NCI-H1417 treated with DMSO at 0.1 percent for 48 hours (cell line): Measurements from ENCODE around the gene NOTO.

Experiments
- DNase-seq: peaks from one replicate; lab custom pipeline; 2025; lab: John Stamatoyannopoulos, UW

NOTO gene

DNA sequence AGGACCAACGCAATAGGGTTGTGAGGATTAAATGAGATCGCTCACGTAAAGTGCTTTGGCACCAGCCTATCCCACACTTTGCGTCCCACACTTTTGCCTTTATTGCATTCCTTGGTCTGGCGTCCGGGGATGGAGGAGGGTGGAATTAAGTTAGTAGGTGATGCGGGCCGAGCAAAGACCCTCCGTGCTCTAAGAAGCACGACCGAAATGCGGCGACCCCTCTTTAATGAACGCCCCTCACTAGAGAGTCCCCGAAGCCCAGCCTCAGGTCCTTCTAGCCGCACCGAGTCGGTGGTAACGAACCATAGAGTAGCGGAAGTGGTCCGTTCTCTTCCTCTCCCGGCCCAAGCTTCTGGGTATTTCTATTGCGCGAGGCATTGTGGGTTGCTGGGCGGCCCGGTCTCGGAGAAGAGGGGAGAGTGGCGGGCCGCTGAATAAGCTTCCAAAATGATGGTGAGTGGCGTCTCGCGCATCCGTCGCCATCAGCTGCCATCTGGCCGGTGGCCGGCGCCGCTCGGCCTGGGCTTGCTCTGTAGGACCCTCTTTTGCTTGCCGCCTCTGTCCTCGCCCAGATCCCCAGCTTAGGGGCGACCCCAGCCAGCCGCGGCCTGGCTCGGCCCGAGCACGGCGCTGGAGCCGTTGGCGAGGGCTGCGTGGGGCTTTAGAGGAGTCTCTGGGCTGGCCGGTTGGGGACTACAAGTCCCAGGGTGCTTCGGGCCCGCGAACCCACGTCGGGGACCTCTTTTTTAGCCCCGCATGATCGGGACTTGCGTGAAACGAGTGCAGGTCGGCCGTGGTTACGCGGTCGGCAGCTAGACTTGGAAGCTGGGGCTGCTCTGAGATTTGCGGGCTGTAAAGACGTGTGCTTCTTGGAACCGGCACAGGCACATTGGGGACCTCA, 31.8 kb downstream of the NOTO start, which contains the start of gene CCT7:
CCT7 (plus strand) TSS at position 377 of the 901 bp plus-strand sequence; CDS start at position 448, 71 bp downstream.
- peak; percentile 70 for DNase-seq

GRCh38 chr2:73235315-73236028, 33.1 kb downstream of the NOTO start:
- DNase-seq: no peak

- no peak for DNase-seq
Measured at GRCh38 chr2:73237168-73237567, 34.8 kb downstream of the NOTO start.

- no peak for DNase-seq
Measured at GRCh38 chr2:73238149-73238548, 35.8 kb downstream of the NOTO start.

DNA sequence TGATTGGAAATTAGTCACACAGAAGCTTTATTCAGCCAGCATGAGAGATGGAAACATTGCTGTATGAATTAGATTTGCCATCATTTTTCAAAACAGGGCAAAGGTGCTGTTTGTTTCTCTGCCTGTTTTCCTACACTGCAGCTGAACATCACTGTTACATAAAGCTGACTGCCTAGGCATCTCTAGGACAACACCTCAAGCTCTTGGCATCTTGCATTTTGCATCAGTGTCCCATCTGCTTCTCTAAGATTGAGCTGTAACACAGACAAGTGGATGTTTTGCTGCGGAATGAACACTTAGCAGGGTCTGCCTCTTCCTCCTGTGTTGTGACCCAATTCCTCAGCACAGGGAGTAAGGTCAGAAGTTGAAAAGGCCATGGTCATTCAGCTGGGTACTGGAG, 36.6 kb downstream of the NOTO start:
- DNase-seq: no peak

- no peak for DNase-seq
Measured at GRCh38 chr2:73239776-73240175, 37.4 kb downstream of the NOTO start.

- no peak for DNase-seq
Measured at GRCh38 chr2:73243884-73244570, 41.7 kb downstream of the NOTO start.

DNA sequence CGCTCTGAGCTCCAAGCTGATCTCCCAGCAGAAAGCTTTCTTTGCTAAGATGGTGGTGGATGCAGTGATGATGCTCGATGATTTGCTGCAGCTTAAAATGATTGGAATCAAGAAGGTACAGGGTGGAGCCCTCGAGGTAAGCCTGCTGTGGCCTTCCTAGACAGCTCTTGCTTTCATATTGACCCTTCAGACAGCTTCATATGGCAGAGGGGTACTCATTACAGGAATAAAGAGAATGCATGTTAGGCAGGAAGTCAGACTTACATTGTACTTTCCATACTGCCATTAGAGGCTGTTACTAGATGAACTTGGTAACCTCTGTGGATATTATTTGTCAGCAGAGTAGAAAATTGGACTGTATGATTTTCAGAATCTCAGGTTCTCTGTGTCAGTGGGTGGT, 42.2 kb downstream of the NOTO start:
- DNase-seq: no peak

DNA sequence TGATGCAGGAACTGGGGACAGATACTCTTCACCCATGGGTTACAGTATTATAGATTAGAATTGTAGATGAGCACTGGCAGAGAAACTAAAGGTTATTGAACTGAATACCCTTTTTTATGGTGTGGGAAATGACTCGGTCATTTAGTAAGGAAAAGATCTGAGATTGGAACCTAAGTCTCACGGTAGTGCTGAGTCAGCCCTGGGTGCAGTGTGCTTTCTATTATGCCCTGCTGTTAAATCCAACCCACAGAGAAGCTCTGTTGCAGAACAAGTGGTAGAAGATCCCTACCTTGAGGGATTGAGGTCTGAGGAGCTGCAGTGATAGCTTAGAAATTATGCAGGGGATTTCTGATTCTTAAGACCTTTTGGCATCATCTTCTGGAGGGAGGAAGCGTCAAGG, 44.5 kb downstream of the NOTO start:
- DNase-seq: no peak

GRCh38 chr2:73249636-73250035, 47.3 kb downstream of the NOTO start:
- no peak for DNase-seq

DNA sequence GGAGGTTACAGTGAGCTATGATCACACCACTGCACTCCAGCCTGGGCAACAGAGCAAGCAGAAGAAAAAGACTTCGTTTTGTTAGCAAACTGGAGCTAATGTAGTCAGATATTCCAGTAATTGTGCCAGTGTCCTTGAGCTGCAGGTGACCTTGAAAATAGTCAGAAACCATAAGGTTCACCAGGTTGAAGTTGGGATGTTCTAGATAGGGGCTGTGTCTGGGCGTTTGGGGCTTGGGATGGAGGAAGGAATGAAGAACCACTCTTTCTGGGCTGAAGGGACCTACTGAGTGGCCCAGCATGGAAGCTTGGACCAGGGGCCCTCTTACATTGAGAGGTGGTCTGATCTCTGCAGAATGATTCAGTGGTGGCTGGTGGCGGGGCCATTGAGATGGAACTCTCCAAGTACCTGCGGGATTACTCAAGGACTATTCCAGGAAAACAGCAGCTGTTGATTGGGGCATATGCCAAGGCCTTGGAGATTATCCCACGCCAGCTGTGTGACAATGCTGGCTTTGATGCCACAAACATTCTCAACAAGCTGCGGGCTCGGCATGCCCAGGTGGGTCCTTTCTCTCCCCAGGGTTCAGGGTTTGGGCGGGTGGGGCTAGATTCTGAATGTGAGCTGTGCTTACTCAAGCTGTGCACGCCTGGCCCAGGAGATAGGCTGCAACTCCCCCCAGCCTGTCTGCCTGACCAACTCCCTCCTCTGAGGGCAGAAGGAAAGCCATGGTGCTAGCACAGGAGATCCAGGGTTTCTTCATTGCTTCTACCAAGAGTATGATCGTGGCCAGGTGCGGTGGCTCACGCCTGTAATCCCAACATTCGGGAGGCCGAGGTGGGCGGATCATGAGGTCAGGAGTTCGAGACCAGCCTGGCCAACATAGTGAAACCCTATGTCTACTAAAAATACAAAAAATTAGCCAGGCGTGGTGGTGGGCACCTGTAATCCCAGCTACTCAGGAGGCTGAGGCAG, 48.8 kb downstream of the NOTO start:
- DNase-seq: no peak

DNA sequence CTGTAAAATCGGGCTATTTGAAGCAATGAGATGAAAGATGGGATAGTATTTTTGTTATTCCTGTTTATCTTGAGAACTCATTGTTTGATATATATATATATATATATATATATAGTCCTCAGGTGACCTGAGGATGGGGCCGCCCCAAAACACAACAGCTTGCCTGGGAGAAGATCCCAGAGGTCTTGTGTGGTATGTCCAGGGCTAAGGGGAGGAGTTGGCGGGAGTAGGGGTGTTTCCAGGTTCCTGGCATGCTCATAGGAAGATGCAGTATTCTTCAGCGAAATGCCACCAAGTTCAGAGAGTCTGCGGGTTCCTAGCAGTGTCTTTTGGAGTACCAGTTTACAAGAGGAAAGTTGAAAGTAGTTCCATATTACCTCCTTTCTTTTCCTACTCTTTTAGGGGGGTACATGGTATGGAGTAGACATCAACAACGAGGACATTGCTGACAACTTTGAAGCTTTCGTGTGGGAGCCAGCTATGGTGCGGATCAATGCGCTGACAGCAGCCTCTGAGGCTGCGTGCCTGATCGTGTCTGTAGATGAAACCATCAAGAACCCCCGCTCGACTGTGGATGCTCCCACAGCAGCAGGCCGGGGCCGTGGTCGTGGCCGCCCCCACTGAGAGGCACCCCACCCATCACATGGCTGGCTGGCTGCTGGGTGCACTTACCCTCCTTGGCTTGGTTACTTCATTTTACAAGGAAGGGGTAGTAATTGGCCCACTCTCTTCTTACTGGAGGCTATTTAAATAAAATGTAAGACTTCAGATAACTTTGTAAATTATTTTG, 50.1 kb downstream of the NOTO start:
- DNase-seq: no peak

DNA sequence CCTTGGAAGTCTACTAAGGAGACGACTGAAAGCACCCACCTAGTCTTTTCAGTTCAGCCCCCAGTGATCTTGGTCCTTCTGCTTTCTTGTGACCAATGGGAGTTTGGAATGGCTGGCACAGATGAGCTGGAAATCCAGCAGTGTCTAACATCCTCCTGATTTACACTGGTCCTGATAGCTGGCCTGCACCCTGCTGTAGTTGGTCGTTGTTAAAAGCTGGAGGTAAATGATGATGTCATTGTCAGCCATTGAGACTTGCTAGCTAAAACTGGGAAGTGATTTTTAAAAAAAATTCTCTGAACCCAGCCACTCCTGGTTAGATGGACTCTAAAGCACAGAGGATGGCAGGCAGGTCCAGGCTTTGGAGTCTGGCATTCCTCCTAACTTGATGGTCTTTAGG, 51.0 kb downstream of the NOTO start:
- DNase-seq: no peak

DNA sequence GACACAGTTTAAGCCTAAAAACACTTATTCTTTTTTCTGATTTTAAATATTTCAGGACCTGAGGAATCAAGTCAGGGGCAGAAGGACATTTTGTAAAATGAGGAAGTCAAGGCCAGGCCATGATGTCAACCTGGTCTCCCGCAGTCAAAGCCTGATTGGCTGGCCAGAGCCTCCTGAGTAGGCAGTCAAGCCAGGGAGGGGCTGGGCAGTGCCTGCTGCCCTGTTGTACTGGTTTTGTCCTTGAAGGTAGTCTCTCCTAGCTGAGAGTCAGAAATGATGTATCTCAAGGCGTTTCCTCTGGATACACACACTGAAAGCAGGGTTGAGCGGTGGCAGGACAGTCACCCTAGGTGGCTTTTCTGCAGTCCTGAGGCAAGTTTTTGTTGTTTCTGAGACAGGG, 51.5 kb downstream of the NOTO start:
- no peak for DNase-seq

DNA sequence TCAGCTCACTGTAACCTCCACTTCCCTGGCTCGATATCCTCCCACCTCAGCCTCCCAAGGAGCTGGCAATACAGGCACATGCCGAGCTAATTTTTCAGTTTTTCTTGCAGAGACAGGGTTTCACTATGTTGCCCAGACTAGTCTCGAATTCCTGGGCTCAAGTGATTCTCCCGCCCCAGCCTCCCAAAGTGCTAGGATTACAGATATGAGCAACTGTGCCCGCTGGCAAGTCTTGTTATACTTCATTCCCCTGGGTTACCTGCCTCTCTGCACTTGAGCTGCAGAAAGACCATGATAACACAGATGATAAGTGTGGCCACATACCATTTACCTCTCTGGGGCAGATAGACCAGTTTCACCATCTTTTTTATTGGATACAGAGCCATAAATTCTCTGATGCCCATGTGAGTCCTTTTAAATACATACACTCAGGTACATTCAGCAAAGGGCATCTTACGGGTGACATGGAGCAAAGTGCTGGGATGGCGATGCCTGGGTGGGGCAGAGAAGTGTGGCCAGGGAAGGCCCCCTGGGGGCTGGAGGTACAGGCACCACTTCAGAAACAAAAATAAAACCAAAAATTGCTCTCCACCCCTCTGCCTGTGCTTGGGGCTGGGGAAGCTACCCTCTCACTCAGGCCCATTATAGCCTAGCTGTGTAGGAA, 52.1 kb downstream of the NOTO start:
- no peak for DNase-seq

GRCh38 chr2:73255007-73255644, 52.8 kb downstream of the NOTO start:
- no peak for DNase-seq

- no peak for DNase-seq
Measured at GRCh38 chr2:73255907-73256617, 53.7 kb downstream of the NOTO start.

- DNase-seq: no peak
Measured at GRCh38 chr2:73256618-73256922, 54.2 kb downstream of the NOTO start.

- DNase-seq: no peak
Measured at GRCh38 chr2:73257021-73257420, 54.6 kb downstream of the NOTO start.
